HEK293 (cell line): ENCODE data around the gene USP17L27.
"Not testable (repeated sequence)": the region's sequence is repeated elsewhere in the genome, so short reads cannot be mapped to it uniquely, and the experiment has no call there.

ENCODE experiments used
- CTCF ChIP-seq: fragments of 450-650 bp; formaldehyde crosslinking; IDR thresholded peaks from 2 replicates; pipeline ENCODE4 v1.5.1; 2016; ENCODE audit warnings: missing biosample characterization, missing genetic modification characterization
- GLI2 ChIP-seq: fragments of 450-650 bp; formaldehyde crosslinking; IDR thresholded peaks from 2 replicates; pipeline ENCODE4; 2017; ENCODE audit warnings: missing biosample characterization, missing genetic modification characterization, low read depth, borderline replicate concordance
- HOXD13 ChIP-seq: sonication (generic); formaldehyde crosslinking; IDR thresholded peaks from 2 replicates; pipeline ENCODE4 v1.8.0; 2022; ENCODE audit warnings: missing genetic modification reagents, borderline replicate concordance
- MYNN ChIP-seq: fragments of 450-650 bp; formaldehyde crosslinking; IDR thresholded peaks from 2 replicates; pipeline ENCODE4 v1.5.1; 2016; ENCODE audit warnings: missing biosample characterization, missing genetic modification characterization, borderline replicate concordance
- MZF1 ChIP-seq: fragments of 450-650 bp; formaldehyde crosslinking; IDR thresholded peaks from 2 replicates; pipeline ENCODE4 v1.5.1; 2017; ENCODE audit warnings: missing biosample characterization, missing genetic modification characterization, borderline replicate concordance
- PBX3 ChIP-seq: sonication (generic); formaldehyde crosslinking; IDR thresholded peaks from 2 replicates; pipeline ENCODE4 v1.8.1; 2022; ENCODE audit warnings: mild to moderate bottlenecking, moderate library complexity, missing genetic modification reagents
- ZNF530 ChIP-seq: fragments of 450-650 bp; formaldehyde crosslinking; IDR thresholded peaks from 2 replicates; pipeline ENCODE4 v1.5.1; 2016; ENCODE audit warnings: low read depth, missing biosample characterization, missing genetic modification characterization
- ZNF544 ChIP-seq: fragments of 450-650 bp; formaldehyde crosslinking; IDR thresholded peaks from 2 replicates; pipeline ENCODE4 v1.5.0; 2017; ENCODE audit warnings: missing biosample characterization, missing genetic modification characterization
- ZNF747 ChIP-seq: fragments of 450-650 bp; formaldehyde crosslinking; IDR thresholded peaks from 2 replicates; pipeline ENCODE4 v1.5.1; 2016; ENCODE audit warnings: missing biosample characterization, missing genetic modification characterization
- ZNF768 ChIP-seq: fragments of 450-650 bp; formaldehyde crosslinking; IDR thresholded peaks from 2 replicates; pipeline ENCODE4 v1.5.1; 2018; ENCODE audit warnings: missing biosample characterization, mild to moderate bottlenecking, missing genetic modification characterization

GRCh38 chr4:9389001-9389400 is 45.1 kb downstream of the USP17L27 start:
- not testable (repeated sequence) for TF ChIP-seq CTCF (tag by site-specific recombination); ZNF544 (tag by site-specific recombination); MZF1 (tag by site-specific recombination); MYNN; HOXD13 (CRISPR knock-in tag); GLI2 (tag by site-specific recombination); PBX3 (CRISPR knock-in tag); ZNF530 (tag by site-specific recombination); ZNF768 (tag by site-specific recombination); ZNF747 (tag by site-specific recombination)
